ENCODE measurements around the gene RNPEPL1. TPM values are rescaled to one million over a fixed set of nuclear protein-coding genes. Genes with fewer than 3 reads are reported as not detected.

RNPEPL1 gene
- total and polyA plus RNA-seq, 2 experiments from 2014 or later, result 49.0 to 61.2 TPM

DNA sequence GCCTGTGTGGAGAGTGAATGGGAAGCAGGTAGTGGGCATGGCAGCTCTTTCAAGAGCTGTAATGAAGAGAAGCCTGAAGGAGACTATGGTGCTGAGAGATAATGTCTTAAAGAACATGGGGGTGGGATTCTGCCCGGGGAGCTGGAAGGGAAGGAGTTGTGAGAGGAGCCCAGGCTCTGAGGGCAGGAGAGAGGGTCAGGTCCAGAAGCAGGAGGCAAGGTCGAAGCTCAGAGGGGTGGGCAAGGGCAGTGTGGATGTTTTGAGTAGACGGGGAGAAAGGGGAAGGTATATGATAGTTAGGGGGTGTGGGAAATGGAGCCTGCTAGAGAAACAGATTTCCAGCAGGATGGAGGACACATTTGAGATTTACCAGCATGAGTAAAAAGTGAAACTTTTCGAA is 20.4 kb downstream of the RNPEPL1 start:
- H3K4me3 ChIP-seq, result no peak overlapping the region
- DNase-seq (ENCODE audit: low read depth in 1 of 2, low spot score in 1 of 2), result no peak
- H3K4me1 ChIP-seq (ENCODE audit: low read depth), result peaks cover 6% of the 10 kb centered on the region
- no peaks in the 10 kb centered on the region for H3K9me3 ChIP-seq (ENCODE audit: low read depth)
- no peaks in the 10 kb centered on the region for H3K27me3 ChIP-seq
- TF ChIP-seq, protein P1, sequence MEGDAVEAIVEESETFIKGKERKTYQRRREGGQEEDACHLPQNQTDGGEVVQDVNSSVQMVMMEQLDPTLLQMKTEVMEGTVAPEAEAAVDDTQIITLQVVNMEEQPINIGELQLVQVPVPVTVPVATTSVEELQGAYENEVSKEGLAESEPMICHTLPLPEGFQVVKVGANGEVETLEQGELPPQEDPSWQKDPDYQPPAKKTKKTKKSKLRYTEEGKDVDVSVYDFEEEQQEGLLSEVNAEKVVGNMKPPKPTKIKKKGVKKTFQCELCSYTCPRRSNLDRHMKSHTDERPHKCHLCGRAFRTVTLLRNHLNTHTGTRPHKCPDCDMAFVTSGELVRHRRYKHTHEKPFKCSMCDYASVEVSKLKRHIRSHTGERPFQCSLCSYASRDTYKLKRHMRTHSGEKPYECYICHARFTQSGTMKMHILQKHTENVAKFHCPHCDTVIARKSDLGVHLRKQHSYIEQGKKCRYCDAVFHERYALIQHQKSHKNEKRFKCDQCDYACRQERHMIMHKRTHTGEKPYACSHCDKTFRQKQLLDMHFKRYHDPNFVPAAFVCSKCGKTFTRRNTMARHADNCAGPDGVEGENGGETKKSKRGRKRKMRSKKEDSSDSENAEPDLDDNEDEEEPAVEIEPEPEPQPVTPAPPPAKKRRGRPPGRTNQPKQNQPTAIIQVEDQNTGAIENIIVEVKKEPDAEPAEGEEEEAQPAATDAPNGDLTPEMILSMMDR (IDR thresholded peaks at IDR 0.05; ENCODE audit: low read depth, low read length), result no peak
- no peak overlapping the region for H3K27ac ChIP-seq
- H3K36me3 ChIP-seq, result peaks cover 11% of the 10 kb centered on the region

DNA sequence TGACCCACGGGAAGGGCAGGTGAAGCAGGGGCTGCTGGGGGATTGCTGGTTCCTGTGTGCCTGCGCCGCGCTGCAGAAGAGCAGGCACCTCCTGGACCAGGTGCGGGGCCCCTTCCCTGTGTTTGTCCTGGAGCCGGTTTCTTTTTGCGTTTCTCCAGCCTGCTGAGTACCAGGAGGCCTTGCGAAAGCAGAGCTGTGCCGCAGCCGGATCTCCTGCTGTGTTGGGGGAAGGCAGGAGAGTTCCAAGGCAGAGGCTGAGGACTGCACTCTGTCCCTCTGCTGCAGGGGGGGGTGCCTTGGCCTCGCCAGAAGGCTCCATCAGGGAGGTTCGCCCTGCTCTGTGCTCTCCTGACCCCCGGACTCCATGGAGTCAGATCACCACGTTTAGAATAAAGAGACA is 21.1 kb downstream of the RNPEPL1 start:
- Histone ChIP-seq H3K36me3 (peaks cover 11% of the 10 kb centered on the region), H3K27ac (no peak overlapping the region), H3K4me3 (no peak overlapping the region), H3K9me3 (ENCODE audit: low read depth) (no peaks in the 10 kb centered on the region), H3K27me3 (no peaks in the 10 kb centered on the region), H3K4me1 (ENCODE audit: low read depth) (peaks cover 6% of the 10 kb centered on the region)
- TF ChIP-seq, protein P1 (IDR thresholded peaks at IDR 0.05; ENCODE audit: low read depth, low read length), result no peak
- no peak for DNase-seq (ENCODE audit: low read depth in 1 of 2, low spot score in 1 of 2)

DNA sequence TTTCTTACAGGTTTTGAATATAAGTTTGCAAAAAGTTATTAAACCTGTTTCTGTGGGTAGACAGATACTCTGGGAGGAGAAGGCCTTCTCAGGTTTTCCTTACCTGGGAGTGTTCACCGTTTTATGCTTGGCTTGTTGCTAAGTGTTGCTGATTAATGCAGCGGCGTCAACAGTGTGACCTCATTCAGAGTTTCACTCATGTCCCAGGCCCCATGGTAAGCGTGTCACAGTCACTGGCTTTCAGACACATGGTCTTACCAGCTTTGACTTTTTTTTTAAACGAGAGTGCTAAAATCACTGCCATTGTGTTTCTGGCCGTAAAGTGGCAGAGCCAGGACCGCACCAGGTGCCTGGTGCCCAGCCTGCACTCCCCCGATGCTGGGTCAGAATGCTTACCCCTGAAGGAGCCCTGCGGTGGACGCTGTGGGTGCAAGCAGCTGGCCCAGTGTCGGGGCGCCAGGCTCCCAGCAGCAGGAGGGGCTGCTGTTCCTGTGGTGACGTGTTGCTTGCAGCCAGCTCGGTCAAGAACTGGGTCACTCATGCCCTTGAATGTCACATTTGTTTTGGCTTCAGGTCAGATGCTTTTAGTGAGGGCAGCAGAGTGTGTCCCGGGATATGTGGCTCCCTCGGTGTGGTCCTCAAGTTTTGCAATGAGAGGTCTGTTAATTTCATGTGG is 21.7 kb downstream of the RNPEPL1 start:
- no peak for DNase-seq (ENCODE audit: low read depth in 1 of 2, low spot score in 1 of 2)
- Histone ChIP-seq H3K4me1 (ENCODE audit: low read depth) (peaks cover 6% of the 10 kb centered on the region), H3K36me3 (peaks cover 11% of the 10 kb centered on the region), H3K9me3 (ENCODE audit: low read depth) (no peaks in the 10 kb centered on the region), H3K27ac (no peak overlapping the region), H3K4me3 (no peak overlapping the region), H3K27me3 (no peaks in the 10 kb centered on the region)
- TF ChIP-seq, protein P1 (IDR thresholded peaks at IDR 0.05; ENCODE audit: low read depth, low read length), result no peak

DNA sequence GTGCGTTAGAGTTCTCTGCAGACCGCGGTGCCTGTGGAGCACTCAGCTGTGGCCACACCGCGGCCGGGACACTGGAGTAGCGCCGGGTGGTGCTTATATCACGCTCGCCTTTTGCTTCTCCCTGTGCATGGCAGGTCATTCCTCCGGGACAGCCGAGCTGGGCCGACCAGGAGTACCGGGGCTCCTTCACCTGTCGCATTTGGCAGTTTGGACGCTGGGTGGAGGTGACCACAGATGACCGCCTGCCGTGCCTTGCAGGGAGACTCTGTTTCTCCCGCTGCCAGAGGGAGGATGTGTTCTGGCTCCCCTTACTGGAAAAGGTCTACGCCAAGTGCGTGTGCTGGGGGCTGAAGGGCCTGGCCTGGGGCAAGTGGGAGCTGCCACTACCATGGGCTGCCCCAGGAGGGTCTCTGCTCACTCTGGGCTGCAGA is 22.4 kb downstream of the RNPEPL1 start:
- Histone ChIP-seq H3K4me1 (ENCODE audit: low read depth) (peaks cover 6% of the 10 kb centered on the region), H3K9me3 (ENCODE audit: low read depth) (no peaks in the 10 kb centered on the region), H3K27me3 (no peaks in the 10 kb centered on the region), H3K4me3 (no peak overlapping the region), H3K27ac (no peak overlapping the region), H3K36me3 (peaks cover 11% of the 10 kb centered on the region)
- no peak for DNase-seq (ENCODE audit: low read depth in 1 of 2, low spot score in 1 of 2)
- TF ChIP-seq, protein P1 (IDR thresholded peaks at IDR 0.05; ENCODE audit: low read depth, low read length), result no peak

DNA sequence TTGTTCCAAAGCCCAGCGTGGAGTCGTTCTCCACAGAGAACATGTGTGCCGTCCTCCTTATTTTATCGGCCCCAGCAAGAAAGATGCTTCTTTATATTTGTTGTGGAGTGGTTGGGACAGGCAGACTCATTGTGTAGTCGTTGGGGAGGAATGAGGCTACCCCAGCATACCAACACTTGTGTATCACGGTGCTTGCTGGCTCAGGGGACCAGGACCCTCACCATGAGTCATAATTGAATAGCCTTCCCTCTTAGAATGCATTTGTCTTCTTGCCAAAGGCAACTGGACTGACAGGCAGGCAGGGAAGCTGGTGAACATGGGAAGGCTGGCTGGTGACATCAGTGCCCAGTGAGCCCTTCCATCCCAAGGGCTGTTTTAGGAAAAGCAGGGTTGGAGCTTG is 22.9 kb downstream of the RNPEPL1 start:
- Histone ChIP-seq H3K27me3 (no peaks in the 10 kb centered on the region), H3K36me3 (peaks cover 14% of the 10 kb centered on the region), H3K4me3 (no peak overlapping the region), H3K27ac (no peak overlapping the region), H3K4me1 (ENCODE audit: low read depth) (peaks cover 6% of the 10 kb centered on the region), H3K9me3 (ENCODE audit: low read depth) (no peaks in the 10 kb centered on the region)
- TF ChIP-seq, protein P1 (IDR thresholded peaks at IDR 0.05; ENCODE audit: low read depth, low read length), result no peak
- no peak for DNase-seq (ENCODE audit: low read depth in 1 of 2, low spot score in 1 of 2)

Data from cardiac muscle cell (in vitro differentiated cells and primary cell).